RWPE1 (cell line): ENCODE results near the gene FARSB.

Experiments
- CTCF ChIA-PET: fragments of 350-600 bp; sonication (Branson Sonifier 250); formaldehyde crosslinking; extraction: SDS; loops from one replicate; lab custom pipeline; 2021; lab: Yijun Ruan, JAX
- POLR2A ChIA-PET: fragments of 400-600 bp; formaldehyde crosslinking; extraction: SDS; loops from one replicate; lab custom pipeline; 2020; ENCODE audit warnings: antibody characterized with exemption; ENCODE audit not compliant: low non-redundant PET; lab: Yijun Ruan, JAX
- DNase-seq: peaks from one replicate; pipeline ENCODE4 v3.0.0; 2012; ENCODE audit warnings: low spot score
- H3K27ac ChIP-seq: fragments of 450-650 bp; 2 replicates; pipeline ENCODE4 v1.5.1; 2017
- TF ChIP-seq, protein P1 (sequence below): fragments of 450-650 bp; conservative IDR thresholded peaks from 2 replicates; pipeline ENCODE4 v1.5.1; 2017; ENCODE audit warnings: low read depth, mild to moderate bottlenecking

FARSB gene

DNA sequence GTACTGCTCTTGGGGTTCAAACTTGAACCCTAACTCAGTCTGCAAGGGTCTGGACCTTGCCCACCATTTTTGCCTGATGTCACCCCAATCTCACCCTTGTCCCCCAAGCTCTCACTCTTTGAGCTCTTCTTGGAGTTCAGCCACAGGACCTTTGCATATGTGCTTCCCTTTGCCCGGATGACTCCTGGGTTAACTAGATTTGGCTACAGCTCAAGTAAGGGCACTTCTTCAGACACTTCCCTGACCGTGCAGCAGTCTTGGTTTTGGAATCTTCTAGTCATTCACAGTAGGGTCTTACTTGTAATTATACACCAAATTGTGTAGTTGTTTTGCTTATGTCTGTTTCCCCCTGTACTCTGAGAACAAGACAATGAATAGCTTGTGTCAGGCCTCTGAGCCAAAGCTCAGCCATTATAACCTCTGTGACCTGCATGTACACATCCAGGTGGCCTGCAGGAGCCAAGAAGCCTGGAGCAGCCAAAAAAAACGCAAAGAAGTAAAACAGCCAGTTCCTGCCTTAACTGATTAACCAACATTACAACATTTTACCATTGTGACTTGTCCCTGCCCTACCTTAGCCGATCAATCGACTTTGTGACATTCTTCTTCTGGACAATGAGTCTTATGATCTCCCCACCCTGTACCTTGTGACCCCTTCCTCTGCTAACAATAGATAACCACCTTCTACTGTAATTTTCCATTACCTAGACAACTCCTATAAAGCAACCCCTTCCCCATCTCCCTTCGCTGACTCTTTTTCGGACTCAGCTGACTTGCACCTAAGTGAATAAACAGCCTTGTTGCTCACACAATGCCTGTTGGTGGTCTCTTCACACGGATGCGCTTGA is 14.5 kb upstream of the FARSB start:
- ChIA-PET POLR2A (no interaction called here), CTCF (interaction anchor here (0.7 to 2.2 kb wide), 4 partner anchors 9 to 645 kb away, joined by 3 to 10 read pairs (median 4); no protein-coding TSS in a partner anchor)
- TF ChIP-seq, protein P1, sequence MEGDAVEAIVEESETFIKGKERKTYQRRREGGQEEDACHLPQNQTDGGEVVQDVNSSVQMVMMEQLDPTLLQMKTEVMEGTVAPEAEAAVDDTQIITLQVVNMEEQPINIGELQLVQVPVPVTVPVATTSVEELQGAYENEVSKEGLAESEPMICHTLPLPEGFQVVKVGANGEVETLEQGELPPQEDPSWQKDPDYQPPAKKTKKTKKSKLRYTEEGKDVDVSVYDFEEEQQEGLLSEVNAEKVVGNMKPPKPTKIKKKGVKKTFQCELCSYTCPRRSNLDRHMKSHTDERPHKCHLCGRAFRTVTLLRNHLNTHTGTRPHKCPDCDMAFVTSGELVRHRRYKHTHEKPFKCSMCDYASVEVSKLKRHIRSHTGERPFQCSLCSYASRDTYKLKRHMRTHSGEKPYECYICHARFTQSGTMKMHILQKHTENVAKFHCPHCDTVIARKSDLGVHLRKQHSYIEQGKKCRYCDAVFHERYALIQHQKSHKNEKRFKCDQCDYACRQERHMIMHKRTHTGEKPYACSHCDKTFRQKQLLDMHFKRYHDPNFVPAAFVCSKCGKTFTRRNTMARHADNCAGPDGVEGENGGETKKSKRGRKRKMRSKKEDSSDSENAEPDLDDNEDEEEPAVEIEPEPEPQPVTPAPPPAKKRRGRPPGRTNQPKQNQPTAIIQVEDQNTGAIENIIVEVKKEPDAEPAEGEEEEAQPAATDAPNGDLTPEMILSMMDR, result no peak
- no peak for DNase-seq
- no peak overlapping the region for H3K27ac ChIP-seq

DNA sequence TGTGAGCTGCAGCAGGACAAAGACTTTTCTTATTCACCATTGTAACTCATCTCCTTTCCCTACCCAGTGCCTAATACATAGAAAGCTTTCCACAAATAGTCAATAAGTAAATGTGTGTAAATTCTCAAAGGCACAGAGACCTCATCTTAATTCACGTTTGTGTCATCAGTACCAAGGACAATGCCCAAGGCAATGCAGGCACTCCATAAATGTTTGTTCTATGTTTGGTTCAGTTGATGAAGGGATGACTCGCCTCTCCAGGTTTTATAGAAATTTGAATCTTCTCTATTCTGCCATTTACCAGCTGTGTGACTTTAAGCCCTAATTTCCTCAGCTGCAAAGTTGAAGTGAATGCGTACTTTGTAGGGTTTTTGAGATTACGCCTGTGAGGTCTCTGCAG is 13.5 kb upstream of the FARSB start:
- TF ChIP-seq, protein P1, result no peak
- CTCF ChIA-PET, result interaction anchor here (0.6 kb wide), 1 partner anchor 45 kb away, joined by 3 read pairs; no protein-coding TSS in a partner anchor
- POLR2A ChIA-PET, result no interaction called here
- DNase-seq, result no peak
- no peak overlapping the region for H3K27ac ChIP-seq

DNA sequence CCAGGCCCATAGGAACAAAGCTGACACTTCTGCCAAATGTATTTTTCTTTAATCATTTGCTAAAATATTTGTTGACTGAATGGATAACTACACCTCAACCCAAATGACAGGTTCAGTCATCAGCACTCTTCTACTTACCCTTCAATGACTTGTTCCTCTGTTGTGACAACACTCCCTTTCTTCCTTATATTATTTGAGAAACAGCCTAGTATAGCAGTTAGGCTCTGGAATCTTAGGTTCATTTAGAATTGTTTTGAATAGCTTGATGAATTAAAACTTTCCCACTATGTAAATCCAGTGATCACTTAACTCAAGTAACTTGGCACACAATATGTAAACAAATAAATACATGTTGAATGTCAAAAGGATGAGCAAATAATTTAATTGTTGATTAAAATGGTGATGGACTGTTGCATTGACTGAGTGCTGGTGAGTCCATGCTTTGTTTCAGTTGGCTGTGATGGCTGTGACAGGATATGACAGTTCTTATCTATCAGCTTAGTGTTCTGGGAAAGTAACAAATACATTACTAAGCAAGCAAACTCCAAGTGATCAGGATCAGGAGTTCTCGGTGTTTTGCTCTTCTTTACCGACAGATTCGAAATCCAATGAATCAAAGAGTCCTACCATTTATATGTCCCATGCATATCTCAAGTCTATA is 12.7 kb upstream of the FARSB start:
- ChIA-PET CTCF (no interaction called here), POLR2A (no interaction called here)
- TF ChIP-seq, protein P1, result no peak
- H3K27ac ChIP-seq, result no peak overlapping the region
- DNase-seq, result no peak

DNA sequence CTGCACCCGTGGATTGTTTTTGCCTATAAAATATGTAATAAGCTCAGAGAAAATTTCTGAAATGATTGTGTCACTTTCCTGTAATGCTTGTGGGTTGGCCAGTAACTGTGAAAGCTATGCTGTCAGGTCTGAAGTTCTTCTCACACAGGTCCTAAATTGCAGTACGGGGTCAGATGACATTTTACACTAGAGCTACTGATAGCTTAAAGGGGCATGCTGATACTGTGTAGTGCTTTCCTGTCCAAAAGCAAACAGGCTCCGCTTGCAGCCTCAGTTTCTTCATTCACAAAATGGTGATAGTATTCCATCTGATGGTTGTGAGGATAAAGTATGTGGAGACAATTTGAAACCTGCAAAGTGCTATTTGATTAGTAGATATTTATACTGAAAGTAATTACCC is 7.6 kb upstream of the FARSB start:
- POLR2A ChIA-PET, result no interaction called here
- CTCF ChIA-PET, result no interaction called here
- TF ChIP-seq, protein P1, result no peak
- no peak overlapping the region for H3K27ac ChIP-seq
- no peak for DNase-seq

DNA sequence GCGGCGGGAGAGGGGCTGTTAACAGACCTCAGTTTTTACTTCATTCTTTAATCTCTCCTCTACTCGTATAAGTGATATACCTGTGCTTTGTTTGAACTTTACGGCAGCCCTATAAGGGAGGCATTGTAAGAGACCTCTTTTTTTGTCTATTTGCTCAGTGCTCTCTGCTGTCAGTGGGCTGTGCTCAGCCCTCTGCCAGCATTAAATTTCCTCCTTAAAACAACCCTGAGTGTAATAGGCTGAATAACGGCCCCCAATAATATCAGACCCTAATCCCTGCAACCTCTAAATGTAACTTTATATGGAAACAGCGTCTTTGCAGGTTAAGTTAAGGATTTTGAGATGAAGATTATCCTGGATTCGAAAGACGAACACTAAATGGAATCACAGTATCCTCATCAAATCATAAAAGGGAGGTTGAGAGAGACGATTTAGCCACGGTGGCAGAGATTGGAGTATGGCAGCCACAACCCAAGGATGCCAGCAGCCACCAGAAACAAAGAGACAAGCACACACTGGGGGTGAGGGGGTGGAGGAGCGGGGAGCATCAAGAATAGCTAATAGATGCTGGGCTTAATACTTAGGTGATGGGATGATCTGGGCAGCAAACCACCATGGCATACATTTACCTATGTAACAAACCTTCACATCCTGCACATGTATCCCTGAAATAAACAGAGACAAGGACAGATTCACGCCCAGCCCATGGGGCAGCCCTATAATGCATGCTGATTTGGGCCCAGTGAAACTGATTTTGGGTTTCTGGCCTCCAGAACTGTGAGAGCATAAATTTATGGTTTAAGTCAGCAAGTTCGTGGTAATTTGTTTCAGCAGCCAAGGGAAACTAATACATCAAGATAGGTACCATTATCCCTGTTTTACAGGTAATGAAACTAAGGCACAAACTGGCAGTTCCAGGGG is 894 bp upstream of the FARSB start:
- TF ChIP-seq, protein P1, result no peak
- H3K27ac ChIP-seq, result peak overlapping the region; percentile 86
- ChIA-PET CTCF (interaction anchor here (1.7 kb wide), 1 partner anchor 282 kb away, joined by 4 read pairs; no protein-coding TSS in a partner anchor), POLR2A (no interaction called here)
- peak; percentile 18 for DNase-seq

DNA sequence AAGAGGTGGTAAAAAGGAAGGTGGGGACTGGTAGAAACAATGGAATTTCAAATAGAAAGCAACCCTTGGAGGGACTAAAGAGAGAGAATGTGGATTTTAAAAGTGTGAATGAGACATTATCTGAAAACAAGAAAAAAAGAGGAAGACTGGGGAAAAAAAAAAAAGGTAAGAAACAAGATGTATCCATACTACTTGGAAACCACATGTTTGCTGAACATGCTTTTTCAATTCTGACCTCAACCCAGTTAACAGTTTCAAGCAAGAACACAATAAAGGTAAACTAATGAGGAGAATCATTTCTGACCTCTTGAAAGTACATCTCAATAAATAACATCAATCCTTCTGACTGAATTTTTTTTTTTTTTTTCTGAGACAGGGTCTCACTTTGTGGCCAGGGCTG is 2.6 kb downstream of the FARSB start:
- ChIA-PET CTCF (interaction anchor here (1.2 kb wide), 1 partner anchor 37 kb away, joined by 3 read pairs; no protein-coding TSS in a partner anchor), POLR2A (no interaction called here)
- peak overlapping the region; percentile 66 for H3K27ac ChIP-seq
- TF ChIP-seq, protein P1, result no peak
- no peak for DNase-seq
